ENCODE measurements around the gene HSD17B1.

HSD17B1 gene

DNA sequence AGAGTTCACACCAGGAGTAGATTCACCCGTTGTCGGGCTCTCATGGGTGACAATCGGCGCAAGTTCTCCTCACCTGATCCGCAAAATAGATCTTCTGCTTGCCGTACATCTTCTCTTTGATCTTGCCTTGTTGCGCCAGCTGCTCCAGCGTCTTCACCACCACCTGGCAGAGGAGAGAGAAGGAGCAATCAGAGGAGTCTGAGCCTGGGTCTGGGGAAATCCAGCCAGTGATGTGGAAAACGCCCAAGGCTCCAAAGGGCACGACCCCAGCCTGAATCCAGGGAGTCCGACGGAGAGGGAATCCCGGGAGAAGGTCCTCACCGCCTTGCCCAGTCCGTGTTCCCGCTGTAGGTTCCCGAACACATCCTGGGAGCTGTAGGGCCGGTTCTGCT lies 24.4 kb downstream of the HSD17B1 start:
- DNase-seq (ENCODE audit: low spot score) = no peak
- TF ChIP-seq CTCF (IDR thresholded peaks at IDR 0.05; ENCODE audit: extremely low read depth, missing control alignments) = no peak

GRCh38 chr17:42577532-42578281 lies 25.0 kb downstream of the HSD17B1 start, which contains the start of gene PSMC3IP:
Gene PSMC3IP, minus strand, starts transcription at chr17:42577729. Its CDS starts 43 bp downstream, at chr17:42577686.
- DNase-seq (ENCODE audit: low spot score) = peak; percentile 95
- peak; percentile 19 for TF ChIP-seq CTCF (IDR thresholded peaks at IDR 0.05; ENCODE audit: extremely low read depth, missing control alignments)

- peak; percentile 82 for TF ChIP-seq CTCF (IDR thresholded peaks at IDR 0.05; ENCODE audit: extremely low read depth, missing control alignments)
- DNase-seq (ENCODE audit: low spot score) = peak; percentile 87
These were observed 25.7 kb downstream of the HSD17B1 start for GRCh38 chr17:42578282-42578869.

DNA sequence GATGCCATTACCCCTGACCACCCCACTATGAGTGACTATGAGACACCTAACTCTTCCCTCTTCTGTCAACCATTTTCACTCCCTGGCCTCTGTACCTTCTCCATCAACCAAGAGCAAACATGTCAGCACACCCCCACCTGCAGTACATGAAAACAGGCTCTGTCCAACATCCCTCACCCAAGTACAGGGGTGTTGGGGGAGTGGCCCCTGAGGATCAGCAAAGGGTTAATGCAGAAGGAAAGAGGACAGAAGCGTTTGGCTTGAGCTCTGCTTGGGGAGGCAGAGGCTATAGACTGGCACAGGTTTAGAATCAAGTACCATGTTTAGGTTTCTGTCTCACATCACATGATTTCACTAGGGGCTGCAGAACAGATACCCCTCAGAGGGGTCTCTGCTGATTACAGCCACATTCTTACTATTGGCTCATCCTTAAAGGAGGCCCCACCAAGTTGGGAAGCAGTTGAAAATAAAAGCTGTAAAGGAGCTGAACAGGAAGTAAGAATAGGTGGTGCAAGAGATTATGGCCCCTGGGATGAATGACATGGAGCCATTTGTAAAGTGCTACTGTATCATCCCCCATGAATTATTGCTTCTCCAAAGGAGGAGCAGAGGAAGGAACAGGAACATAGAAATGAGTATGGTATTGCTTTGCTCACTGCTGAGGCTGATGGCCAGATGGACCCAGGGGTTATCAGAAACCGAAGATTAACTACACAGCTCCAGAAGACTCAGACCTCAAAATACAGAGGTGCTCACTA lies 27.2 kb downstream of the HSD17B1 start:
- no peak for DNase-seq (ENCODE audit: low spot score)
- no peak for TF ChIP-seq CTCF (IDR thresholded peaks at IDR 0.05; ENCODE audit: extremely low read depth, missing control alignments)

DNA sequence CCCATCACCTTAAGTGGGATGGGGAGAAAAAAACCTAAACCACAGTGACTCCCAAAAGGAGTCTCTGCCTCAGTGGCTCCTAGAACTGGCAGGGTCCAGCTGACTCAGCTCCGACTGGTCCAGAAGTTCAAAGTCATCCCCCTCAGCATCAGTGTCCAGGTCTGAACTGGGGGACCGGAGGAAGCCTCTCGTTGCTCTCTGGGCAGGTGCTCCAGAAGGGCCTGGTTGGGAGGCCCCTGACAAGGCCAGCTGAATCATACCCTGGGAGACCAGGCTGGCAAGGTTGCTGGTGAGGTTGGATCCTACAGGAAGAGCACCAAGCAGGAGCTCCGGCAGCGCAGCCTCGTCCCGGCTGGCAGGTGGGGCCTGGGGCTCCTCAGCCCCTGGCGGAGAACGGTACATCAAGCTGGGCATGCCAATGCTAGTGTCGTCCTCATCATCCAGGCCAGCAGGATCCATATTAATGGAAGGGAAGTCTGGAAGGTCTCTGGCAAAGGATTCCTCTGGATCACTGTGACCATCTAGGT lies 29.1 kb downstream of the HSD17B1 start:
- no peak for DNase-seq (ENCODE audit: low spot score)
- no peak for TF ChIP-seq CTCF (IDR thresholded peaks at IDR 0.05; ENCODE audit: extremely low read depth, missing control alignments)

GRCh38 chr17:42584880-42585279 lies 32.2 kb downstream of the HSD17B1 start:
- no peak for TF ChIP-seq CTCF (IDR thresholded peaks at IDR 0.05; ENCODE audit: extremely low read depth, missing control alignments)
- DNase-seq (ENCODE audit: low spot score) = no peak

DNA sequence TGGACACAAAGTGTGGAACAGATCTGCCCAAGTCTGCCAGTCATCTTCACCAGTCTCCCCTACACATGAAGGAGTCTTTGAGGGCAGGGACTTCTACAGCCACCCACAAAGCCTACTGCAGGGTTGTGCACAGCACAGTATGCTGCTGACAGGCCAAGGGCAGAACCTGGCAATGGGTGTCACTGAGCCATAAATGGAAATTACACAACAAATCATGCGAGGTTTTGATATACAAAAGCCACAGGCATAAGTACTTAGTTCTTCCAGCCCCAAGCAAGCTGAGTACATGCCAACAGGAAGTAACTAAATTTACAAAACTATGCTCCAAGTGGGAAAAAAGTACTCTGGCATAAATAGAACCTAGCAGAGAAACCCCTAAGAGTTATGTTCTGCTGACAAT lies 32.6 kb downstream of the HSD17B1 start:
- no peak for TF ChIP-seq CTCF (IDR thresholded peaks at IDR 0.05; ENCODE audit: extremely low read depth, missing control alignments)
- DNase-seq (ENCODE audit: low spot score) = no peak

Data from GM20000 (cell line).